ENCODE measurements around the gene PRAC1. TPM values are rescaled to one million over a fixed set of nuclear protein-coding genes. Genes with fewer than 3 reads are reported as not detected.

PRAC1 gene
- total and polyA plus RNA-seq, 11 donors: not detected

DNA sequence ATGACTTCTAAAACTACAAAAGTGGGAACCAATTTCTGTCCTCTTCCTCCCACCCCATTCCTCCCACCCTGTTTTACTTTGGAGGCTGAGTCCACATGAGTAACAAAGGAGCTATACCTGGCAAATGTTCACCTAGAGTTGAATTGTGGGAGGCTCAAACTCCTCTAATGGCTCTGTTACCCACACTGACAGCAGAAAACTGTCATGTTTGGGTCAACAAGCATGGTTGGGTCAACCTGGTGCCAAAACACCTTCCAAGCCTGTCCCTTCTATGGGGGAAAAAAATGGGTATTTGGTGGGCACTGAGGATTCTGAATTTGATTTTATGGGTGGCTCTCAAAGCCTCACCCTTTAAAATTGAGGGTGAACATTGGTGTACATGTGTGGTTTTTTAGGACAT, 18.2 kb upstream of the PRAC1 start:
- DNase-seq (no peak), ATAC-seq (no peak)
- intact Hi-C loops (cut with DNase I): loop anchor here in 1 of 10 donors (10.0 kb wide), 1 partner anchor 264 kb away; no protein-coding TSS in a partner anchor
- no peaks in the 10 kb centered on the region for H3K9me3 ChIP-seq
- no peak for TF ChIP-seq POLR2A (IDR thresholded peaks at IDR 0.05)
- TF ChIP-seq, protein P1, sequence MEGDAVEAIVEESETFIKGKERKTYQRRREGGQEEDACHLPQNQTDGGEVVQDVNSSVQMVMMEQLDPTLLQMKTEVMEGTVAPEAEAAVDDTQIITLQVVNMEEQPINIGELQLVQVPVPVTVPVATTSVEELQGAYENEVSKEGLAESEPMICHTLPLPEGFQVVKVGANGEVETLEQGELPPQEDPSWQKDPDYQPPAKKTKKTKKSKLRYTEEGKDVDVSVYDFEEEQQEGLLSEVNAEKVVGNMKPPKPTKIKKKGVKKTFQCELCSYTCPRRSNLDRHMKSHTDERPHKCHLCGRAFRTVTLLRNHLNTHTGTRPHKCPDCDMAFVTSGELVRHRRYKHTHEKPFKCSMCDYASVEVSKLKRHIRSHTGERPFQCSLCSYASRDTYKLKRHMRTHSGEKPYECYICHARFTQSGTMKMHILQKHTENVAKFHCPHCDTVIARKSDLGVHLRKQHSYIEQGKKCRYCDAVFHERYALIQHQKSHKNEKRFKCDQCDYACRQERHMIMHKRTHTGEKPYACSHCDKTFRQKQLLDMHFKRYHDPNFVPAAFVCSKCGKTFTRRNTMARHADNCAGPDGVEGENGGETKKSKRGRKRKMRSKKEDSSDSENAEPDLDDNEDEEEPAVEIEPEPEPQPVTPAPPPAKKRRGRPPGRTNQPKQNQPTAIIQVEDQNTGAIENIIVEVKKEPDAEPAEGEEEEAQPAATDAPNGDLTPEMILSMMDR (IDR thresholded peaks at IDR 0.05): no peak
- H3K27me3 ChIP-seq: peaks cover 56 to 100% (median 95%) of the 10 kb centered on the region in 9 donors
- no peak overlapping the region for H3K27ac ChIP-seq
- H3K36me3 ChIP-seq: no peaks in the 10 kb centered on the region
- H3K4me3 ChIP-seq: no peak overlapping the region
- H3K4me1 ChIP-seq: no peaks in the 10 kb centered on the region

DNA sequence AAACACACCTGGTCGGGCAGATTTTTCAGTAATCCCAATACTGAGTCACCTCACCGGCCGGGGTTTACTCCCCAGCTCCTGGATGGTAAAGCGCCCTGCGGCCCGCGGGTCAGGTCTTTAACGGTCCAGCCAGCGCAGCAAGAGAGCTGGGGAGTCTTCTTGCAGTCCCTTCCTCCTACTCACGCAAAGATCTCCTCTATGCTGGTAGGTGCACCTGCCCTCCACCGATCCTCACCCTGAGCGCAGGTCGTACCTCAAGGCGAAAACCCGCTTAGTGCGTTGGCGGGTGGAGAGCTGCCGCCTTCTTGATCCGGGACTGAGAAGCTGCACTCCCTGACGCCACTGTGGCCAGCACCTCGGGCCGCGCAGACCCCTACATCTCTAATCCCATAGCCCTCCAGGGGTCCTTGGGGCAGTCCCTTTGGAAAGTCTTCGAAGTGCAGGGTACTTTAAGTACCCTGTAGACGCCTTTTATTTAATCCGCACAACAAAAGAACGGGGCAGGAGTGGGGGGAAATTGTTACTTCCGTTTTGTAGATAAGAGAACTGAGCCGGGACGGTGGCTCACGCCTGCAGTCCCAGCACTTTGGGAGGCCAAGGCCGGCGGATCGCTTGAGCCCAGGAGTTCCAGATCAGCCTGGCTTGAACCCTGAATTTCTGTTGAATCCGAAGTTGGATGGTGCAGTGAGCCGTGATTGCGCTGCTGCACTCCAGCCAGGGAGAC, 16.6 kb upstream of the PRAC1 start:
- H3K27me3 ChIP-seq: peaks cover 57 to 100% (median 94%) of the 10 kb centered on the region in 9 donors
- no peak for ATAC-seq
- H3K4me3 ChIP-seq: no peak overlapping the region
- intact Hi-C loops (cut with DNase I): loop anchor here in 1 of 10 donors (10.0 kb wide), 1 partner anchor 256 kb away; the partner anchor contains the start of gene IGF2BP1
- DNase-seq: no peak
- 2 to 4% (median 3%) methylated on average over 32 to 37 of the region's 37 CpGs for WGBS, 4 donors
- no peaks in the 10 kb centered on the region for H3K4me1 ChIP-seq
- no peak overlapping the region for H3K27ac ChIP-seq
- no peaks in the 10 kb centered on the region for H3K9me3 ChIP-seq
- TF ChIP-seq, protein P1 (IDR thresholded peaks at IDR 0.05): no peak
- TF ChIP-seq POLR2A (IDR thresholded peaks at IDR 0.05): no peak
- H3K36me3 ChIP-seq: no peaks in the 10 kb centered on the region

DNA sequence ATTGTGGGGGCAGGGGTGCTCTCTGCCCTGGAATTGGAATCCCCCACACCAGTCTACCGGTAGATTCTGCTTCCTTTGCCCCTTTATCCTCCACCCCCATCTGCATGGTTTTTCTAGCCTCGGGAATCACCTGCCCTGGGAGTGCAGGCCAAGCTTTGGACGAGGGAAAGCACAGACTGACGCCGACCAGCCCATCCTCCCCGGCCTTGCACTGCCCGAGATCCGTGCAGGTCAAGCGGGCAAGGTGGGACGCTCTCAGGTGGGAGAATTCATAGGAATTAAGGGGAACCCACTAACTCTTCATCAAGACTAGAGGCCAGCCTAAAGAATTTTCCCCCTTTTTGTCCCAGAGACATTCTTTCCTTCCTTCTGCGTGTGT, 16.1 kb upstream of the PRAC1 start:
- H3K4me3 ChIP-seq: no peak overlapping the region
- intact Hi-C loops (cut with DNase I): loop anchor here in 1 of 10 donors (10.0 kb wide), 1 partner anchor 256 kb away; the partner anchor contains the start of gene IGF2BP1
- peaks cover 57 to 100% (median 96%) of the 10 kb centered on the region in 9 donors for H3K27me3 ChIP-seq
- DNase-seq: no peak
- WGBS, 4 donors: 3 to 5% (median 4%) methylated on average over 11 of the region's 11 CpGs
- H3K9me3 ChIP-seq: no peaks in the 10 kb centered on the region
- ATAC-seq: no peak
- peaks cover 0 to 2% (median 0%) of the 10 kb centered on the region in 12 donors for H3K4me1 ChIP-seq
- TF ChIP-seq, protein P1 (IDR thresholded peaks at IDR 0.05): no peak
- no peak for TF ChIP-seq POLR2A (IDR thresholded peaks at IDR 0.05)
- H3K36me3 ChIP-seq: no peaks in the 10 kb centered on the region
- H3K27ac ChIP-seq: no peak overlapping the region

DNA sequence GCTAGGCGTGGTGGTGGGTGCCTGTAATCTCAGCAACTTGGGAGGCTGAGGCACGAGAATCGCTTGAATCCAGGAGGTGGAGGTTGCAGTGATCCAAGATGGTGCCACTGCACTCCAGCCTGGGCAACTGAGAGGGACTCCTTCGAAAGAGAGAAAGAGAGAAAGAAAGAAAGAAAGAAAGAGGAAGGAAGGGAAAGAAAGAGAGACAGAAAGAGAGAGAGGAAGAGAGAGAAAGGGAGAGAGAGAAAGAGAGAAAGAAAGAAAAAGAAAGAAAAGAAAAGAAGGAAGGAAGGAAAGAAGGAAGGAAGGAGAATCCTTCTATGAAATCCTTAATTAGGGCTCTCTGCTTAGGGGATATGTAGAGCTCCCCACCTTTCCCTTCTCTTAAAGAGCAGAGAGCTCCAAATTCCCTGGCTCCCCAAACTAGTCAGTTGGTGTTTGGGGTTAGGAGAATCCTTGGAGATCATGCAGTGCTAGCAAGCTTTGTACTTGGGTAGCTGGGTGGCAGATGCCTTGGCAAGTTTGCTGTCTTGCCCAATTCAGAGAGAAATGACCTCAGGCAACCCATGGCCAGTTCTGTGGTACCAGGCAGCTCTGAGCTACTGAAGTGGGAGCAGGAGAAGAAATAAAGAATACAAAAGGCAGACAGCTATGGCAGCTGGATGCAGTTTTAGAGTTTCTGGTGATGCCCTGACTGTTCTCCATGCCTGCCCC, 15.2 kb upstream of the PRAC1 start:
- WGBS, 4 donors: 49 to 66% (median 54%) methylated on average over 4 of the region's 4 CpGs
- H3K27me3 ChIP-seq: peaks cover 57 to 100% (median 96%) of the 10 kb centered on the region in 9 donors

More for the DNA sequence above, 15.2 kb upstream of the PRAC1 start:
- intact Hi-C loops (cut with DNase I): loop anchor here in 1 of 10 donors (10.0 kb wide), 1 partner anchor 257 kb away; the partner anchor contains the start of gene IGF2BP1
- Histone ChIP-seq H3K36me3 (no peaks in the 10 kb centered on the region), H3K4me3 (no peak overlapping the region), H3K27ac (no peak overlapping the region), H3K4me1 (peaks cover 0 to 9% (median 0%) of the 10 kb centered on the region in 12 donors), H3K9me3 (no peaks in the 10 kb centered on the region)
- TF ChIP-seq, protein P1 (IDR thresholded peaks at IDR 0.05): no peak
- no peak for TF ChIP-seq POLR2A (IDR thresholded peaks at IDR 0.05)
- no peak for DNase-seq
- no peak for ATAC-seq
